H1 (cell line): ENCODE data around the gene TRIM15. TPM values are rescaled to one million over a fixed set of nuclear protein-coding genes. Genes with fewer than 3 reads are reported as not detected.

Source experiments
- CTCF ChIA-PET: fragments of 300-600 bp; sonication (Branson Sonifier 250); formaldehyde crosslinking; loops from one replicate; lab custom pipeline; 2021; ENCODE audit not compliant: partially characterized antibody; lab: Charles Lee
- POLR2A ChIA-PET: fragments of 300-600 bp; sonication (Branson Sonifier 250); formaldehyde crosslinking; loops from one replicate; lab custom pipeline; 2021; ENCODE audit warnings: inconsistent platforms; ENCODE audit not compliant: partially characterized antibody; lab: Charles Lee
- DNase-seq, 2 experiments: peaks; one replicate each; pipeline versions ENCODE4 v3.0.0 to v3.0.0-alpha.2; 2010 to 2022; ENCODE audit warnings: low spot score in 2 of 2, low read depth in 1 of 2, mixed read lengths in 1 of 2
- FAIRE-seq: peaks from 2 replicates; lab custom pipeline; 2011; peaks lifted over from hg19 to GRCh38; lab: Jason Lieb, UNC
- H2AFZ ChIP-seq: 2 replicates; pipeline ENCODE4 v1.8.1; 2012; ENCODE audit warnings: low read length, inconsistent platforms
- H2AK5ac ChIP-seq: 2 replicates; pipeline ENCODE4 v1.6.1; 2013; ENCODE audit warnings: low read depth, low read length
- H2BK120ac ChIP-seq: replicated peaks from 2 replicates; pipeline ENCODE3; 2013; ENCODE audit warnings: low read depth, low read length, inconsistent platforms
- H2BK12ac ChIP-seq: 2 replicates; pipeline ENCODE4 v1.6.1; 2013; ENCODE audit warnings: low read depth, low read length
- H2BK15ac ChIP-seq: 2 replicates; pipeline ENCODE4 v1.6.1; 2013; ENCODE audit warnings: low read length
- H2BK20ac ChIP-seq: 2 replicates; pipeline ENCODE4 v1.6.1; 2013; ENCODE audit warnings: low read length
- H2BK5ac ChIP-seq: 2 replicates; pipeline ENCODE4 v1.6.1; 2013; ENCODE audit warnings: low read depth, low read length
- H3K14ac ChIP-seq: 2 replicates; pipeline ENCODE4 v1.6.1; 2013; ENCODE audit warnings: inconsistent platforms; ENCODE audit not compliant: insufficient read length
- H3K18ac ChIP-seq: 2 replicates; pipeline ENCODE4 v1.6.1; 2013; ENCODE audit warnings: low read length; ENCODE audit errors: extremely low read depth
- H3K23ac ChIP-seq: 2 replicates; pipeline ENCODE4 v1.6.1; 2013; ENCODE audit warnings: inconsistent platforms; ENCODE audit not compliant: insufficient read length
- H3K23me2 ChIP-seq: 2 replicates; pipeline ENCODE4 v1.6.1; 2013; ENCODE audit warnings: low read depth, low read length
- H3K27ac ChIP-seq: 2 replicates; pipeline ENCODE4 v1.6.1; 2011; ENCODE audit warnings: low read depth, low read length, inconsistent platforms
- H3K27me3 ChIP-seq, 4 experiments: replicated peaks in 1 of 4; 1 replicate in 1 of 4; 2 replicates in 3 of 4; pipeline versions ENCODE4 v1.6.1 to v1.8.1; 2011 to 2013; ENCODE audit warnings: low read length in 3 of 4, mild to moderate bottlenecking in 3 of 4, inconsistent platforms in 2 of 4, mixed read lengths in 2 of 4, moderate library complexity in 1 of 4; ENCODE audit not compliant: control insufficient read depth in 3 of 4, insufficient read depth in 3 of 4; ENCODE audit errors: extremely low read depth in 1 of 4
- H3K36me3 ChIP-seq, 4 experiments: 2 replicates each; pipeline versions ENCODE4 v1.6.1 to v1.8.1; 2011 to 2013; ENCODE audit warnings: mild to moderate bottlenecking in 4 of 4, low read length in 3 of 4, moderate library complexity in 2 of 4, control low read depth in 1 of 4, inconsistent platforms in 1 of 4; ENCODE audit not compliant: insufficient read depth in 4 of 4, control insufficient read depth in 2 of 4
- H3K4ac ChIP-seq: replicated peaks from 2 replicates; pipeline ENCODE3; 2013; ENCODE audit warnings: low read length, low read depth, mixed read lengths, inconsistent platforms; ENCODE audit not compliant: insufficient read length
- H3K4me1 ChIP-seq, 4 experiments: replicated peaks in 1 of 4; 1 replicate in 1 of 4; 2 replicates in 3 of 4; pipeline versions ENCODE4 v1.6.1 to v1.8.1; 2011 to 2013; ENCODE audit warnings: low read length in 3 of 4, inconsistent platforms in 2 of 4, mixed read lengths in 1 of 4; ENCODE audit not compliant: insufficient read depth in 4 of 4, control insufficient read depth in 3 of 4
- H3K4me2 ChIP-seq, 2 experiments: 2 replicates each; pipeline versions ENCODE4 v1.6.1 to v1.8.1; 2011 to 2013; ENCODE audit warnings: low read depth in 2 of 2, low read length in 2 of 2, control low read depth in 1 of 2, inconsistent platforms in 1 of 2, mild to moderate bottlenecking in 1 of 2; ENCODE audit not compliant: insufficient read depth in 1 of 2
- H3K4me3 ChIP-seq, 4 experiments: fragments of 200-600, 300-600 bp in 1 of 4; sonication (generic), shearing (Covaris generic), sonication (Bioruptor Twin) in 1 of 4; 2 replicates each; pipeline versions ENCODE4 v1.5.1 to v1.8.1; 2011 to 2016; ENCODE audit warnings: low read length in 4 of 4, low read depth in 3 of 4, control low read depth in 2 of 4, inconsistent platforms in 2 of 4, mild to moderate bottlenecking in 2 of 4, mixed read lengths in 1 of 4, moderate library complexity in 1 of 4; ENCODE audit not compliant: insufficient read depth in 2 of 4; ENCODE audit errors: extremely low read depth in 1 of 4
- H3K56ac ChIP-seq: replicated peaks from 2 replicates; pipeline ENCODE3; 2013; ENCODE audit warnings: low read depth, mild to moderate bottlenecking, mixed read lengths, low read length, inconsistent platforms; ENCODE audit not compliant: insufficient read length
- H3K79me1 ChIP-seq: 2 replicates; pipeline ENCODE4 v1.6.1; 2013; ENCODE audit warnings: low read depth, low read length, control low read depth
- H3K79me2 ChIP-seq, 2 experiments: 2 replicates each; pipeline versions ENCODE4 v1.6.1 to v1.8.1; 2012 to 2013; ENCODE audit warnings: low read length in 2 of 2, mild to moderate bottlenecking in 2 of 2, inconsistent platforms in 1 of 2; ENCODE audit not compliant: insufficient read depth in 2 of 2, control insufficient read depth in 1 of 2
- H3K9ac ChIP-seq, 4 experiments: replicated peaks in 1 of 4; 1 replicate in 1 of 4; 2 replicates in 3 of 4; pipeline versions ENCODE4 v1.6.1 to v1.8.1; 2011 to 2013; ENCODE audit warnings: low read depth in 3 of 4, low read length in 3 of 4, control low read depth in 2 of 4, mild to moderate bottlenecking in 2 of 4, moderate library complexity in 2 of 4, inconsistent platforms in 1 of 4; ENCODE audit errors: extremely low read depth in 1 of 4
- H3K9me3 ChIP-seq, 2 experiments: 2 replicates each; pipeline versions ENCODE4 v1.6.1 to v1.8.1; 2012 to 2013; ENCODE audit warnings: mild to moderate bottlenecking in 2 of 2, moderate library complexity in 2 of 2, control low read depth in 1 of 2, inconsistent platforms in 1 of 2, low read depth in 1 of 2, low read length in 1 of 2, mixed read lengths in 1 of 2; ENCODE audit not compliant: insufficient read depth in 2 of 2
- H4K20me1 ChIP-seq, 2 experiments: replicated peaks in 1 of 2; 2 replicates each; pipeline versions ENCODE3 to v1.8.1; 2011 to 2013; ENCODE audit warnings: inconsistent platforms in 2 of 2, low read length in 2 of 2, mild to moderate bottlenecking in 1 of 2; ENCODE audit not compliant: insufficient read depth in 2 of 2, control insufficient read depth in 1 of 2
- H4K5ac ChIP-seq: 2 replicates; pipeline ENCODE4 v1.6.1; 2013; ENCODE audit warnings: low read length, low read depth, mixed read lengths, inconsistent platforms; ENCODE audit not compliant: insufficient read length
- H4K8ac ChIP-seq: 2 replicates; pipeline ENCODE4 v1.8.0; 2013; ENCODE audit warnings: mild to moderate bottlenecking, moderate library complexity, low read length, inconsistent platforms; ENCODE audit not compliant: insufficient read depth; ENCODE audit errors: extremely low read depth
- H4K91ac ChIP-seq: replicated peaks from 2 replicates; pipeline ENCODE3; 2013; ENCODE audit warnings: low read length, mixed read lengths, inconsistent platforms; ENCODE audit not compliant: insufficient read length
- CHD1 ChIP-seq: IDR thresholded peaks from 2 replicates; pipeline ENCODE4 v1.6.1; 2012; ENCODE audit warnings: low read depth, low read length, improper control_type of control experiment
- CHD2 ChIP-seq: IDR thresholded peaks from 2 replicates; pipeline ENCODE4 v1.6.1; 2012; ENCODE audit warnings: low read length, improper control_type of control experiment
- CREB1 ChIP-seq: IDR thresholded peaks from 2 replicates; pipeline ENCODE4 v1.6.1; 2012; ENCODE audit warnings: inconsistent platforms
- KDM5A ChIP-seq: fragments of 200-600 bp; IDR thresholded peaks from 2 replicates; pipeline ENCODE4 v1.7.1; 2012; ENCODE audit warnings: mild to moderate bottlenecking, low read length, inconsistent platforms, mixed read lengths
- SRF ChIP-seq: IDR thresholded peaks from 2 replicates; pipeline ENCODE4 v1.6.1; 2011; ENCODE audit warnings: mild to moderate bottlenecking, low read depth, low read length, moderate library complexity
- WGBS, 2 experiments: shearing (Covaris generic) in 1 of 2; methylation state at CpG; one replicate each; pipeline versions ENCODE4 v1.1.6 to v1.1.7; 2013 to 2015; ENCODE audit warnings: low lambda C conversion rate in 2 of 2, mixed read lengths in 2 of 2, inconsistent platforms in 1 of 2, low coverage in 1 of 2, missing lambda C conversion rate in 1 of 2; ENCODE audit not compliant: insufficient replicate concordance in 2 of 2, insufficient coverage in 1 of 2, insufficient read length in 1 of 2; ENCODE audit errors: extremely low coverage in 1 of 2, missing lambda C conversion rate in 1 of 2; 5-methylcytosine and 5-hydroxymethylcytosine counted together
- polyA plus RNA-seq, 7 experiments: library from polyadenylated mRNA; depleted of rRNA in 3 of 7; stranded (reverse) in 5 of 7; unstranded in 2 of 7; fragments of >200 nt in 5 of 7; fragments of 200-250 nt in 2 of 7; gene quantifications; 1 replicate in 5 of 7; 2 replicates in 1 of 7; 4 replicates in 1 of 7; pipeline versions ENCODE4 v1.2.1 to v1.2.3, GENCODE V29; 2011 to 2013; ENCODE audit warnings: missing spikeins in 2 of 7, mixed read lengths in 2 of 7
- total RNA-seq: library from RNA; stranded (reverse); fragmentation: NEBNext Ultra II Directional; extraction: Animal tissue kit (Norgen Biotek cat#: 25700); gene quantifications from 2 replicates; pipeline ENCODE4 v1.2.1, GENCODE V29; 2021
- TF ChIP-seq, protein P1 (sequence below), 3 experiments: IDR thresholded peaks; 1 replicate in 2 of 3; 2 replicates in 1 of 3; pipeline versions ENCODE4 v1.5.1 to v1.6.1; 2011; ENCODE audit warnings: low read length in 3 of 3, mild to moderate bottlenecking in 3 of 3, inconsistent platforms in 2 of 3, low read depth in 1 of 3, moderate library complexity in 1 of 3; ENCODE audit not compliant: insufficient read depth in 1 of 3; ENCODE audit errors: control extremely low read depth in 1 of 3
- TF ChIP-seq, protein P2 (sequence below): IDR thresholded peaks from 2 replicates; pipeline ENCODE4 v1.6.1; 2012; ENCODE audit warnings: low read length, inconsistent platforms

TRIM15 gene
- total and polyA plus RNA-seq, 2 of the 8 experiments (the other 6 are each of a cell fraction or from before 2014, with no cell fraction given) = 0.18 to 0.48 TPM

DNA sequence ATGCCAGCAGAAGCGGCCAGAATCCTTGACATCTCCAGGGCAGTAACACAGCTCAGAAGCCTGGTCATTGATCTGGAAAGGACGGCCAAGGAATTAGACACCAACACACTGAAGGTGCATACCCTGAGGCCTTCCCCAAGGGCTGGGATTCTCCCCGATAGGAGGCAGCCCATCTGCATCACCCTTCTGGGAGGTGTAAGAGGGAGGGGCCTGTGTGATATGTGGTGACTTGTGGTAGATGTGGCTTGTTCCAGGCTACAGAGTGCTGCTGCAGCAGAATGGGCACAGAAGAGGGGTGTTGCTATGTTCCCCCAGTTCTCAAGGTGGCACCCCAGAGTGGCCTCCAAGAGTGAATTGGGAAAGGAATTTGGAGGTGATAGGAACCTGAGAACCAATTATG is 16.2 kb upstream of the TRIM15 start:
- H3K18ac ChIP-seq = no peak overlapping the region
- no peak overlapping the region for H2BK5ac ChIP-seq
- H3K4me3 ChIP-seq = no peak overlapping the region
- no peak overlapping the region for H3K4me2 ChIP-seq
- CTCF ChIA-PET = interaction anchor here (0.7 to 5.4 kb wide), 5 partner anchors 8 to 42 kb away, joined by 3 to 27 read pairs (median 4); no protein-coding TSS in a partner anchor
- H3K4ac ChIP-seq = no peak overlapping the region
- H2BK120ac ChIP-seq = no peak overlapping the region
- H3K36me3 ChIP-seq = no peaks in the 10 kb centered on the region
- POLR2A ChIA-PET = no interaction called here
- no peak overlapping the region for H2BK12ac ChIP-seq
- H3K79me1 ChIP-seq = no peaks in the 10 kb centered on the region
- DNase-seq (no peak), FAIRE-seq (no peak)
- H3K23ac ChIP-seq = no peak overlapping the region
- TF ChIP-seq SRF = no peak
- no peak for TF ChIP-seq KDM5A
- TF ChIP-seq, protein P1, sequence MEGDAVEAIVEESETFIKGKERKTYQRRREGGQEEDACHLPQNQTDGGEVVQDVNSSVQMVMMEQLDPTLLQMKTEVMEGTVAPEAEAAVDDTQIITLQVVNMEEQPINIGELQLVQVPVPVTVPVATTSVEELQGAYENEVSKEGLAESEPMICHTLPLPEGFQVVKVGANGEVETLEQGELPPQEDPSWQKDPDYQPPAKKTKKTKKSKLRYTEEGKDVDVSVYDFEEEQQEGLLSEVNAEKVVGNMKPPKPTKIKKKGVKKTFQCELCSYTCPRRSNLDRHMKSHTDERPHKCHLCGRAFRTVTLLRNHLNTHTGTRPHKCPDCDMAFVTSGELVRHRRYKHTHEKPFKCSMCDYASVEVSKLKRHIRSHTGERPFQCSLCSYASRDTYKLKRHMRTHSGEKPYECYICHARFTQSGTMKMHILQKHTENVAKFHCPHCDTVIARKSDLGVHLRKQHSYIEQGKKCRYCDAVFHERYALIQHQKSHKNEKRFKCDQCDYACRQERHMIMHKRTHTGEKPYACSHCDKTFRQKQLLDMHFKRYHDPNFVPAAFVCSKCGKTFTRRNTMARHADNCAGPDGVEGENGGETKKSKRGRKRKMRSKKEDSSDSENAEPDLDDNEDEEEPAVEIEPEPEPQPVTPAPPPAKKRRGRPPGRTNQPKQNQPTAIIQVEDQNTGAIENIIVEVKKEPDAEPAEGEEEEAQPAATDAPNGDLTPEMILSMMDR (IDR thresholded peaks at IDR 0.05; ENCODE audit: control extremely low read depth in 1 of 3, insufficient read depth in 1 of 3, low read depth in 1 of 3, low read length in 3 of 3) = no peak
- TF ChIP-seq CHD1 = no peak
- TF ChIP-seq, protein P2, sequence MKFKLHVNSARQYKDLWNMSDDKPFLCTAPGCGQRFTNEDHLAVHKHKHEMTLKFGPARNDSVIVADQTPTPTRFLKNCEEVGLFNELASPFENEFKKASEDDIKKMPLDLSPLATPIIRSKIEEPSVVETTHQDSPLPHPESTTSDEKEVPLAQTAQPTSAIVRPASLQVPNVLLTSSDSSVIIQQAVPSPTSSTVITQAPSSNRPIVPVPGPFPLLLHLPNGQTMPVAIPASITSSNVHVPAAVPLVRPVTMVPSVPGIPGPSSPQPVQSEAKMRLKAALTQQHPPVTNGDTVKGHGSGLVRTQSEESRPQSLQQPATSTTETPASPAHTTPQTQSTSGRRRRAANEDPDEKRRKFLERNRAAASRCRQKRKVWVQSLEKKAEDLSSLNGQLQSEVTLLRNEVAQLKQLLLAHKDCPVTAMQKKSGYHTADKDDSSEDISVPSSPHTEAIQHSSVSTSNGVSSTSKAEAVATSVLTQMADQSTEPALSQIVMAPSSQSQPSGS = no peak
- no peak for TF ChIP-seq CREB1
- no peak for TF ChIP-seq CHD2
- no peak overlapping the region for H3K9ac ChIP-seq
- no peaks in the 10 kb centered on the region for H4K20me1 ChIP-seq
- H4K8ac ChIP-seq = 0 out of 2 replicates have a peak overlapping the region, but pooled peaks have one; percentile 41
- H3K4me1 ChIP-seq = peaks cover 0 to 4% (median 0%) of the 10 kb centered on the region in 4 experiments; a peak in 2 of 7 replicates
- 89% methylated on average over 3 of the region's 3 CpGs; no CpG with 5 or more reads in 1 of the 2 experiments for WGBS, 2 experiments
- H2BK15ac ChIP-seq = no peak overlapping the region
- H3K14ac ChIP-seq = no peak overlapping the region
- H3K23me2 ChIP-seq = peaks cover 2% of the 10 kb centered on the region; the same call in 1 of the 2 replicates
- H3K56ac ChIP-seq = no peak overlapping the region
- H4K5ac ChIP-seq = no peak overlapping the region
- no peak overlapping the region for H2BK20ac ChIP-seq
- no peak overlapping the region for H4K91ac ChIP-seq
- H2AK5ac ChIP-seq = no peak overlapping the region
- H3K9me3 ChIP-seq = no peaks in the 10 kb centered on the region
- H3K79me2 ChIP-seq = no peaks in the 10 kb centered on the region
- no peak overlapping the region for H3K27ac ChIP-seq
- 0 out of 2 replicates have a peak overlapping the region, but pooled peaks have one; percentile 28 for H2AFZ ChIP-seq
- no peaks in the 10 kb centered on the region; a peak in 1 of 7 replicates for H3K27me3 ChIP-seq
